Caco-2 (cell line): ENCODE data around the gene DEFB119. TPM values are rescaled to one million over a fixed set of nuclear protein-coding genes. Genes with fewer than 3 reads are reported as not detected.

Experiments
- BruUV-seq: library from RNA; stranded (reverse); fragments of 400-500 nt; replicated peaks from 2 replicates; lab custom pipeline; 2021; lab: Mats Ljungman, UMichigan
- CTCF ChIA-PET: fragments of 300-600 bp; sonication (Branson Sonifier 250); formaldehyde crosslinking; loops from one replicate; lab custom pipeline; 2022; ENCODE audit warnings: antibody characterized with exemption; lab: Charles Lee
- POLR2A ChIA-PET: fragments of 300-600 bp; sonication (Branson Sonifier 250); formaldehyde crosslinking; loops from one replicate; lab custom pipeline; 2022; ENCODE audit warnings: antibody characterized with exemption; lab: Charles Lee
- DNase-seq, 2 experiments: peaks; one replicate each; pipeline versions ENCODE4 v3.0.0 to v3.0.0-alpha.2; 2020 to 2022
- H3K27me3 ChIP-seq: replicated peaks from 2 replicates; pipeline ENCODE4 v1.6.0; 2011; ENCODE audit warnings: low read length; ENCODE audit not compliant: control insufficient read depth, insufficient read depth
- H3K36me3 ChIP-seq: 2 replicates; pipeline ENCODE4 v1.5.1; 2011; ENCODE audit warnings: low read length; ENCODE audit not compliant: control insufficient read depth, insufficient read depth
- H3K4me1 ChIP-seq: fragments of 250-450 bp; sonication (Bioruptor Pico); 2 replicates; pipeline ENCODE4 v1.5.1; 2020; ENCODE audit warnings: mild to moderate bottlenecking
- H3K4me3 ChIP-seq: 2 replicates; pipeline ENCODE4 v1.5.1; 2011; ENCODE audit warnings: low read depth, mild to moderate bottlenecking, control low read depth, low read length
- H3K9me3 ChIP-seq: fragments of 250-450 bp; sonication (Bioruptor Pico); 2 replicates; pipeline ENCODE4 v1.5.1; 2020; ENCODE audit warnings: mild to moderate bottlenecking, moderate library complexity
- H3K27ac Mint-ChIP-seq: one replicate; pipeline ENCODE4 v1.8.0; 2022; ENCODE audit warnings: mixed read lengths; ENCODE audit not compliant: unreplicated experiment
- H3K27me3 Mint-ChIP-seq: one replicate; pipeline ENCODE4 v1.8.0; 2022; ENCODE audit warnings: mixed read lengths; ENCODE audit not compliant: insufficient read depth, unreplicated experiment
- H3K36me3 Mint-ChIP-seq: one replicate; pipeline ENCODE4 v1.8.0; 2022; ENCODE audit warnings: mild to moderate bottlenecking, mixed read lengths; ENCODE audit not compliant: insufficient read depth, unreplicated experiment
- H3K4me1 Mint-ChIP-seq: one replicate; pipeline ENCODE4 v1.8.0; 2022; ENCODE audit warnings: low read depth, mixed read lengths; ENCODE audit not compliant: unreplicated experiment
- H3K4me3 Mint-ChIP-seq: one replicate; pipeline ENCODE4 v1.8.0; 2022; ENCODE audit warnings: mild to moderate bottlenecking, moderate library complexity, mixed read lengths; ENCODE audit not compliant: unreplicated experiment
- H3K9me3 Mint-ChIP-seq: one replicate; pipeline ENCODE4 v1.8.0; 2022; ENCODE audit warnings: mixed read lengths; ENCODE audit not compliant: unreplicated experiment
- intact Hi-C: fragments of 100-400 bp; cut with micrococcal nuclease; formaldehyde crosslinking; loops from one replicate; pipeline ENCODE4 v1.10.0; 2022; ENCODE audit not compliant: unreplicated experiment
- total RNA-seq: library from RNA; stranded (reverse); gene quantifications from 2 replicates; pipeline ENCODE4 v1.2.3, GENCODE V29; 2022
- TF ChIP-seq, protein P1 (sequence below), 2 experiments: fragments of 200-600 bp in 1 of 2; IDR thresholded peaks; 1 replicate in 1 of 2; 2 replicates in 1 of 2; pipeline versions ENCODE4 v1.5.1 to v1.8.0; 2011 to 2022; ENCODE audit warnings: antibody characterized with exemption in 1 of 2, control low read depth in 1 of 2, inconsistent platforms in 1 of 2, low read depth in 1 of 2, low read length in 1 of 2, mild to moderate bottlenecking in 1 of 2, moderate library complexity in 1 of 2; ENCODE audit not compliant: insufficient read depth in 1 of 2, severe bottlenecking in 1 of 2, unreplicated experiment in 1 of 2

The DEFB119 gene
- total RNA-seq, 1 experiment from 2014 or later: not detected

- no peaks in the 10 kb centered on the region for H3K36me3 Mint-ChIP-seq
- no peak for DNase-seq
- no peaks in the 10 kb centered on the region for H3K27me3 ChIP-seq
- no peak overlapping the region for H3K27ac Mint-ChIP-seq
- no TSS peak for BruUV-seq
- H3K4me1 ChIP-seq: no peaks in the 10 kb centered on the region
- H3K4me3 ChIP-seq: no peak overlapping the region
- H3K9me3 ChIP-seq: no peaks in the 10 kb centered on the region
- H3K4me1 Mint-ChIP-seq: no peaks in the 10 kb centered on the region
- peaks cover 19% of the 10 kb centered on the region for H3K27me3 Mint-ChIP-seq
- no peaks in the 10 kb centered on the region for H3K36me3 ChIP-seq
- CTCF ChIA-PET: no interaction called here
- intact Hi-C loops: no loop called here
- H3K4me3 Mint-ChIP-seq: no peak overlapping the region
- TF ChIP-seq, protein P1, sequence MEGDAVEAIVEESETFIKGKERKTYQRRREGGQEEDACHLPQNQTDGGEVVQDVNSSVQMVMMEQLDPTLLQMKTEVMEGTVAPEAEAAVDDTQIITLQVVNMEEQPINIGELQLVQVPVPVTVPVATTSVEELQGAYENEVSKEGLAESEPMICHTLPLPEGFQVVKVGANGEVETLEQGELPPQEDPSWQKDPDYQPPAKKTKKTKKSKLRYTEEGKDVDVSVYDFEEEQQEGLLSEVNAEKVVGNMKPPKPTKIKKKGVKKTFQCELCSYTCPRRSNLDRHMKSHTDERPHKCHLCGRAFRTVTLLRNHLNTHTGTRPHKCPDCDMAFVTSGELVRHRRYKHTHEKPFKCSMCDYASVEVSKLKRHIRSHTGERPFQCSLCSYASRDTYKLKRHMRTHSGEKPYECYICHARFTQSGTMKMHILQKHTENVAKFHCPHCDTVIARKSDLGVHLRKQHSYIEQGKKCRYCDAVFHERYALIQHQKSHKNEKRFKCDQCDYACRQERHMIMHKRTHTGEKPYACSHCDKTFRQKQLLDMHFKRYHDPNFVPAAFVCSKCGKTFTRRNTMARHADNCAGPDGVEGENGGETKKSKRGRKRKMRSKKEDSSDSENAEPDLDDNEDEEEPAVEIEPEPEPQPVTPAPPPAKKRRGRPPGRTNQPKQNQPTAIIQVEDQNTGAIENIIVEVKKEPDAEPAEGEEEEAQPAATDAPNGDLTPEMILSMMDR (IDR thresholded peaks at IDR 0.05; ENCODE audit: insufficient read depth in 1 of 2, low read depth in 1 of 2, low read length in 1 of 2, severe bottlenecking in 1 of 2, unreplicated experiment in 1 of 2): no peak
- POLR2A ChIA-PET: no interaction called here
- H3K9me3 Mint-ChIP-seq: no peaks in the 10 kb centered on the region
Observed at GRCh38 chr20:31425797-31426196, 35.4 kb upstream of the DEFB119 start.

- Histone ChIP-seq H3K27me3 (no peaks in the 10 kb centered on the region), H3K4me1 (no peaks in the 10 kb centered on the region), H3K36me3 (no peaks in the 10 kb centered on the region), H3K9me3 (no peaks in the 10 kb centered on the region; the same call in 1 of the 2 replicates), H3K4me3 (no peak overlapping the region)
- ChIA-PET CTCF (no interaction called here), POLR2A (no interaction called here)
- Mint-ChIP-seq H3K9me3 (no peaks in the 10 kb centered on the region), H3K4me1 (no peaks in the 10 kb centered on the region), H3K4me3 (no peak overlapping the region), H3K27ac (no peak overlapping the region), H3K27me3 (peaks cover 22% of the 10 kb centered on the region), H3K36me3 (no peaks in the 10 kb centered on the region)
- TF ChIP-seq, protein P1 (IDR thresholded peaks at IDR 0.05; ENCODE audit: insufficient read depth in 1 of 2, low read depth in 1 of 2, low read length in 1 of 2, severe bottlenecking in 1 of 2, unreplicated experiment in 1 of 2): no peak
- DNase-seq: no peak
- intact Hi-C loops: no loop called here
- no TSS peak for BruUV-seq
Observed at GRCh38 chr20:31418307-31418706, 27.9 kb upstream of the DEFB119 start.

- Mint-ChIP-seq H3K4me3 (no peak overlapping the region), H3K27me3 (peaks cover 22% of the 10 kb centered on the region), H3K36me3 (no peaks in the 10 kb centered on the region), H3K4me1 (no peaks in the 10 kb centered on the region), H3K27ac (no peak overlapping the region), H3K9me3 (no peaks in the 10 kb centered on the region)
- Histone ChIP-seq H3K27me3 (no peaks in the 10 kb centered on the region), H3K4me1 (no peaks in the 10 kb centered on the region), H3K4me3 (no peak overlapping the region), H3K36me3 (no peaks in the 10 kb centered on the region), H3K9me3 (no peaks in the 10 kb centered on the region; the same call in 1 of the 2 replicates)
- intact Hi-C loops: no loop called here
- CTCF ChIA-PET: no interaction called here
- BruUV-seq: no TSS peak
- POLR2A ChIA-PET: no interaction called here
- TF ChIP-seq, protein P1 (IDR thresholded peaks at IDR 0.05; ENCODE audit: insufficient read depth in 1 of 2, low read depth in 1 of 2, low read length in 1 of 2, severe bottlenecking in 1 of 2, unreplicated experiment in 1 of 2): no peak
- no peak for DNase-seq
Observed at GRCh38 chr20:31415653-31416052, 25.3 kb upstream of the DEFB119 start.
